ENCODE measurements around the gene TADA3.

- TF ChIP-seq POLR2A (IDR thresholded peaks at IDR 0.05; ENCODE audit: low read depth, low read length), result no peak
- no peak for TF ChIP-seq TAF1 (IDR thresholded peaks at IDR 0.05; ENCODE audit: low read depth, low read length)
- no peak for TF ChIP-seq PAX5 (IDR thresholded peaks at IDR 0.05; ENCODE audit: insufficient read depth, low read length, severe bottlenecking)
- no peak for TF ChIP-seq POU2F2 (IDR thresholded peaks at IDR 0.05; ENCODE audit: low read depth, low read length)
- TF ChIP-seq SPI1 (IDR thresholded peaks at IDR 0.05; ENCODE audit: low read depth, low read length), result no peak
- no peak for TF ChIP-seq POLR2AphosphoS5 (IDR thresholded peaks at IDR 0.05; ENCODE audit: low read depth, low read length)
Measured at GRCh38 chr3:9783954-9784353, 8.3 kb downstream of the TADA3 start.

Measured in GM12891 (cell line).